GM12865 (cell line): ENCODE results near the gene ZNF609.

Source experiments
- DNase-seq: peaks from one replicate; pipeline ENCODE4 v3.0.0; 2010; ENCODE audit warnings: low read depth
- H3K4me3 ChIP-seq: 2 replicates; pipeline ENCODE4 v1.5.1; 2011; ENCODE audit warnings: mild to moderate bottlenecking, low read depth, low read length, control low read depth
- TF ChIP-seq, protein P1 (sequence below): IDR thresholded peaks from 2 replicates; pipeline ENCODE4 v1.5.1; 2011; ENCODE audit warnings: low read length, control low read depth, low read depth, inconsistent platforms; ENCODE audit not compliant: insufficient read depth; ENCODE audit errors: missing control alignments

Gene ZNF609

DNA sequence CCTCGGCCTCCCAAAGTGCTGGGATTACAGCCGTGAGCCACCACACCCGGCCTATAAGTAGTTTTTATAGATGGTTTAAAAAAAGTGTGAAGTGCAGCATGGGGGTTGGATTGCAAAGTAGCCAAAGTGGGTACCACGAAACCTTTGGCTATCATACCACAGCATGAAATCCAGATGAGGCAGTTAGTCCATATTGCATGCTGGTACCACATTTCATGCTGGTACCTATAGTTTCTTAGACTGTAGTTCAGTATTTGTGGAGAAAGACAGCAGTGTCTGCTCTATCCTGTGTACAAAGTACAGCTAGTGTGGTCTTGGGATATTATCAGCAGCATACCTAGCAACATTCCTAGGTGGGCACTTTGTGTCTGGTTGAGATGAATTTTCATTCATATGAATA is 11.8 kb downstream of the ZNF609 start:
- no peak overlapping the region for H3K4me3 ChIP-seq
- TF ChIP-seq, protein P1, sequence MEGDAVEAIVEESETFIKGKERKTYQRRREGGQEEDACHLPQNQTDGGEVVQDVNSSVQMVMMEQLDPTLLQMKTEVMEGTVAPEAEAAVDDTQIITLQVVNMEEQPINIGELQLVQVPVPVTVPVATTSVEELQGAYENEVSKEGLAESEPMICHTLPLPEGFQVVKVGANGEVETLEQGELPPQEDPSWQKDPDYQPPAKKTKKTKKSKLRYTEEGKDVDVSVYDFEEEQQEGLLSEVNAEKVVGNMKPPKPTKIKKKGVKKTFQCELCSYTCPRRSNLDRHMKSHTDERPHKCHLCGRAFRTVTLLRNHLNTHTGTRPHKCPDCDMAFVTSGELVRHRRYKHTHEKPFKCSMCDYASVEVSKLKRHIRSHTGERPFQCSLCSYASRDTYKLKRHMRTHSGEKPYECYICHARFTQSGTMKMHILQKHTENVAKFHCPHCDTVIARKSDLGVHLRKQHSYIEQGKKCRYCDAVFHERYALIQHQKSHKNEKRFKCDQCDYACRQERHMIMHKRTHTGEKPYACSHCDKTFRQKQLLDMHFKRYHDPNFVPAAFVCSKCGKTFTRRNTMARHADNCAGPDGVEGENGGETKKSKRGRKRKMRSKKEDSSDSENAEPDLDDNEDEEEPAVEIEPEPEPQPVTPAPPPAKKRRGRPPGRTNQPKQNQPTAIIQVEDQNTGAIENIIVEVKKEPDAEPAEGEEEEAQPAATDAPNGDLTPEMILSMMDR: no peak
- DNase-seq: no peak

DNA sequence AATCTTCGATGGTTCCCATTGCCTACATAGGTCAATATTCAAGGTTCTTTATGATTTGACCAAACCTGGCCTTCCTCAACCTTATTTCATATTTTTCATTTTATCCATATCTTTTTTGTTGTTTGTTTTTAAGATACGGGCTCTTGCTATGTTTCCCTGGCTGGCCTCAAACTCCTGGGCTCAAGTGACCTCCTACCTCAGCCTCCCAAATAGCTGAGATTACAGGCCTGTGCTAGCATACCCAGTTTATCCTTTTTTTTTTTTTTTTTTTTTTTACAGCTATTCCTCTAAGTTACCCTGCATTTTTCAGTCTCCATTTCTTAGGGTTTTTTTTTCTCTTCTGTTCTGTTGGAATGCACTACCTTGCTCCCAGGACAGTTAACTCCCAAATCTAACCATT is 14.5 kb downstream of the ZNF609 start:
- TF ChIP-seq, protein P1: no peak
- DNase-seq: no peak
- no peak overlapping the region for H3K4me3 ChIP-seq

DNA sequence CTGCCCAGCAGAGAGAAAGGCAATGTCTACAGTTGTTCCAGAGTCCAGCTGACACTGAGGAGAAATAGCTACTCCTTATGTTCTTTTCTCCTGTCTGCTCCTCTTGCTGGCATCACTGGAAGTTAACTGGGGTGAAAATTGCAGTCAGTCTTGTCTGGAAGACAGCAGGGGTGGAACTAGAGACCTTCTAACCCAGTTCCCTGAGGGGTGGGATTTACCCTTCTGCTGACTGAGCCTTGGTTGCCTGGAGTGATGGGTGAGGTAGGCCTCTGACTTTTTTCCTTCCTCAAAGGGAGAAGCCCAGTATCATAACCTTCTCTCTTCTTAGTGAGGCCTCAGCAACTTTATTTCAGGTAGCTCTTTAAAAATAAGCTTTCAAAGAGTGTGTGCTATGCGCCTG is 16.2 kb downstream of the ZNF609 start:
- TF ChIP-seq, protein P1: no peak
- no peak for DNase-seq
- no peak overlapping the region for H3K4me3 ChIP-seq

DNA sequence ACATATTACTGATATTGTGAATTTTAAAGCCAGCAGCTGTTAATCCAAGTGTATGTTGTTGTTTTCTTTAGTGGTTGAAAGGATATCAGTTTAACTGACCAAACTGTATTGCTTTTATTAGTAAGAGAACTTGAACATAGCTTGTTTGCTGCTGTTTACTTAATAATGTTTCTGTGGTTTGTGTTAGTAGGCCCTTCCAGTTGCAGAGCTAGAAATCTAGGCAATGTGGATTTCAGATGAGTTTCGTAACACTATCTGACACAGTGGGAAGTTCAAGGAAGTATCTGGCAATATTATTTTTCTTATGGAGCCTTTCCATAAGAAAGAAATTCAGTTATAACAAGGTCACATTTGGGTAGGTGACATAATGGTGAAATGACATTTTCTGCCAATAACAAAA is 18.5 kb downstream of the ZNF609 start:
- no peak for DNase-seq
- TF ChIP-seq, protein P1: no peak
- H3K4me3 ChIP-seq: no peak overlapping the region

DNA sequence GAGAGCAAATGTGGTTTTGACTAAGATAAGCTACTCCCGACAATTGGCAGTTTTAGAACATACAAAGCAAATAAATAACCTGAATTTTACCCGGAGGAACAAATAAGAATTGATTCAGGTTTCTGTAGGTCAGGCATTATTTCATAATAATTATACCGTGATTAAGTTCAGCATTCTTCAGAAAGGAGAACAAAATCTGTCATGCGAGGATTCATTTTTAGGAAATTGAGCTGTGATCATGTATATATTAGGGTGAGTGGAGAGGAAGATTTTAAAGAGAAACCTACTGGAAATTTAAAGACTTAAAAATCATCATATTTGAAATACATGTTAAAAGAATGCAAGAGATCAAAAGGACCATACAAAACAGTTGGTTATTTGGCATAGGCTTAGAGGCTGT is 20.5 kb downstream of the ZNF609 start:
- H3K4me3 ChIP-seq: no peak overlapping the region
- DNase-seq: no peak
- TF ChIP-seq, protein P1: no peak

DNA sequence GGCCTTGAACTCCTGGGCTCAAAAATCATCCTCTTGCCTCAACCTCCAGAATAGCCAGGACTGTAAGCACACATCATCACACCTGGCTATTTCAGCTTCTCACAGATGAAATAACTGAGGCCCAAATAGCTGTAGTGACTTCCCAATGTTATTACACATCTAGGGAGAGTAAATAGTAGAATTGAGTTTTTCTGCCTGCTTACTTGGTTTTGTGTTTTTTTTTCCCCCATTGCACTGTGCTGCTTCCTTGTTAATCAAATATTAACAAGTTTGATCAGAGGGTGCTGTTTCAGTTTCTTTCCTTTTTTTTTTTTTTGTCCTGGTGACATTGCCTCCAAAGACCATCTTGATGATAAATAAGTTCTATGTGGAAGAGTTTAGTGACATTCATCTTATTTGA is 23.4 kb downstream of the ZNF609 start:
- H3K4me3 ChIP-seq: no peak overlapping the region
- TF ChIP-seq, protein P1: no peak
- no peak for DNase-seq

DNA sequence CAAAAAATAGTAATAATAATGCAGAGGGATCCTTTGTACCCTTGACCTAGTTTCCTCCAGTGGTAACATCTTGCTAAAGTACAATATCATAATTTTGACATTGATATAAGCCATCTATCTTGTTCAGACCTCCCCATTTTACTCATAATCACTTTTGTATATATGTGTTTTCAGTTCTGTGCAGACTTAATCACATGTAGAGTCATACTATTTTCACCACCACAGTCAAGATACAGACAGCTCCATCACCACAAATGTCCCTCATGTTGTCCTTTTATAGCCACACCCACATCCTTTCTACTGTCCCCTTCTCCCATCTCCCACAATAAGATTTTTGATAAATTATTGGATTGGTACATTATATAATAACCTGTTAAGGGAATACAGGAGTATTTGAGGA is 25.4 kb downstream of the ZNF609 start:
- TF ChIP-seq, protein P1: no peak
- no peak for DNase-seq
- no peak overlapping the region for H3K4me3 ChIP-seq
